SU-DHL-6 (cell line): ENCODE measurements around the gene CKMT1B.
"Not testable (repeated sequence)": the region's sequence is repeated elsewhere in the genome, so short reads cannot be mapped to it uniquely, and the experiment has no call there.

Experiments used
- CTCF ChIP-seq: fragments of 200-600 bp; sonication (generic); IDR thresholded peaks from one replicate; pipeline ENCODE4 v1.5.1; 2017; ENCODE audit warnings: antibody characterized with exemption, mild to moderate bottlenecking, low read length, moderate library complexity; ENCODE audit not compliant: insufficient read depth, poor library complexity, severe bottlenecking
- EZH2phosphoT487 ChIP-seq: fragments of 200-600 bp; sonication (generic), shearing (Covaris generic); conservative IDR thresholded peaks from 2 replicates; pipeline ENCODE4 v1.6.1; 2018; ENCODE audit warnings: mild to moderate bottlenecking, antibody characterized with exemption, low read length, moderate library complexity, mixed read lengths

- TF ChIP-seq CTCF, EZH2phosphoT487: not testable (repeated sequence)
These were observed 44.8 kb downstream of the CKMT1B start for GRCh38 chr15:43638464-43639204.
